LNCaP clone FGC (cell line): ENCODE results near the gene SPTY2D1.
"Not testable (repeated sequence)": the region's sequence is repeated elsewhere in the genome, so short reads cannot be mapped to it uniquely, and the experiment has no call there.

Source experiments
- DNase-seq: peaks from one replicate; pipeline ENCODE4 v3.0.0-alpha.2; 2011; ENCODE audit warnings: low read depth
- H3K4me3 ChIP-seq: 2 replicates; pipeline ENCODE4 v1.5.1; 2011; ENCODE audit warnings: mild to moderate bottlenecking, low read depth, low read length, control low read depth
- CTCF ChIP-seq: IDR thresholded peaks from 2 replicates; pipeline ENCODE4 v1.5.1; 2012; ENCODE audit warnings: mild to moderate bottlenecking; ENCODE audit not compliant: control insufficient read depth, insufficient read depth; ENCODE audit errors: extremely low read depth

The SPTY2D1 gene

GRCh38 chr11:18634140-18635032 lies at the start of gene SPTY2D1:
Gene SPTY2D1, minus strand, starts transcription at chr11:18634342. Its CDS starts 85 bp downstream, at chr11:18634257.
- peak; percentile 97 for DNase-seq
- no peak for TF ChIP-seq CTCF
- H3K4me3 ChIP-seq = peak within 1 kb of the TSS; percentile 99

- no peak overlapping the region for H3K4me3 ChIP-seq
- TF ChIP-seq CTCF = no peak
- no peak for DNase-seq
Observed at GRCh38 chr11:18682466-18682865, 48.3 kb upstream of the SPTY2D1 start.

GRCh38 chr11:18681949-18682348 lies 47.8 kb upstream of the SPTY2D1 start:
- DNase-seq, H3K4me3 ChIP-seq: not testable (repeated sequence)

- H3K4me3 ChIP-seq = no peak overlapping the region
- no peak for DNase-seq
- TF ChIP-seq CTCF = no peak
Observed at GRCh38 chr11:18677560-18677959, 43.4 kb upstream of the SPTY2D1 start.

- TF ChIP-seq CTCF = no peak
Observed at GRCh38 chr11:18676803-18677202, 42.7 kb upstream of the SPTY2D1 start.

GRCh38 chr11:18672209-18672608 lies 38.1 kb upstream of the SPTY2D1 start:
- DNase-seq, H3K4me3 ChIP-seq: not testable (repeated sequence)

More at GRCh38 chr11:18676803-18677202, 42.7 kb upstream of the SPTY2D1 start:
- no peak for DNase-seq
- no peak overlapping the region for H3K4me3 ChIP-seq

- DNase-seq = no peak
- no peak for TF ChIP-seq CTCF
- H3K4me3 ChIP-seq = no peak overlapping the region
Observed at GRCh38 chr11:18671246-18671645, 37.1 kb upstream of the SPTY2D1 start.

GRCh38 chr11:18669711-18670110 lies 35.6 kb upstream of the SPTY2D1 start:
- TF ChIP-seq CTCF = no peak
- no peak overlapping the region for H3K4me3 ChIP-seq
- no peak for DNase-seq
